LoVo (cell line): ENCODE results near the gene FECH.
"Not testable (repeated sequence)": the region's sequence is repeated elsewhere in the genome, so short reads cannot be mapped to it uniquely, and the experiment has no call there.

Experiments
- DNase-seq: peaks from one replicate; pipeline ENCODE4 v3.0.0-alpha.2; 2016; ENCODE audit warnings: low spot score

FECH gene

DNA sequence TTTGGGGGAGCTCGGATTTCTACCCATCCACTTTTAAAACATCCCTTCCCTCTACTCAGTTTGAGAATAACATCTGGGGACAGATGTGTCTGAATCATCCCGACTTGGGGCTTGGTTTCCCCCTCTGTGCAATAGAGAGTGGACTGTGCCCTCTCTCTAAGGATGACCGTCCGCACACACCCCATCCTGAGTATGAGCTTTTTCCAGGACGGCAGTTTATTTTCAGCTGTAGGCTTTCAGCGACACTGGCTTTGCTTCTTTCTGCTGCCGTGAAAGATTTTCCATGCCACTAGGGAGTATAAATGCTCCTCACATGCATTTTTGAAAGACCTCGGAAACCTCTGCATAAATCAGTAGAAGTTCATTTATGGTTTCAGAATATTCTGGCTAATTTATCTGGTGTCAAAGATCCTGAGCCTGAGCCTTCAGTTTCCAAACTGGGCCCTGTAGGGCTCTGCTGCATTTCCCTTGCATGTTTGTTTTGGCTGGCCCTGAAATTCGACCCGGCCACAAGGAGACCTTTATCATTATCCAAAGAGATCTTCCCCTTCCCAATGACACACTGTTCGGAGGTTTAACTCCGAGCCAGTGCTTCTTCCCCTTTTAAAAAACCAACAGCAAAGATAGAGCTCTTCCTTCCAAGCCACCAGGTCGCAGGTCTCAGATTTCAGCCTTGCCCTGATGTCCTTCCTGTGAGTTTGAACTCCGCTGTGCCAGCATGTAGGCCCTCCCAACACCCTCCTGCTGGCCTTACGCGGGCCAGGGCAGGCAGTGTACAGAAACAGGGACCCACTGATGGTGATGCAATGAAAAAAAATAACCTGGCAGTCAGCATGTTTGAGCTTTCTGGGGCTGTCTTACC lies 53.3 kb downstream of the FECH start:
- DNase-seq = no peak

GRCh38 chr18:57529151-57529550 lies 57.4 kb downstream of the FECH start:
- no peak for DNase-seq

GRCh38 chr18:57527556-57528229 lies 58.8 kb downstream of the FECH start:
- DNase-seq = no peak

- no peak for DNase-seq
These were observed 63.1 kb downstream of the FECH start for GRCh38 chr18:57523171-57523956.

DNA sequence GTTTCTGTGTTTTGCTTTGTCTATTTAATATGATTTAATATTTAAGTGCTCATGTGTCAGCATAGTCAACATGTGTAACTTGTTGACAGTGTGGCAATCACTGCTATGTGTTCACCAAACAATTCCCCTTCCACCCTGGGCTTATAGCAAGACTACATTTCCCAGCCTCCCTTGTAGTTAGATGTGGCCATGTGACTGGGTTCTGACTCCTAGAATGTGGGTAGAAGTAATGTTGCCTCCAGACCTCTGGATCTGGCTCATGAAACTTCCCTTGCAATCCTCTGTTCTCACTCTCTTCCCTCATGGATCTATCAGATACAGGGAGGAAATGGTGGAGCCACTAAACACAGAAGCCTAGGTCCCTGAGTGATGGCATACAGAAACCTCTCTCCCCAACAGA lies 64.2 kb downstream of the FECH start:
- not testable (repeated sequence) for DNase-seq

DNA sequence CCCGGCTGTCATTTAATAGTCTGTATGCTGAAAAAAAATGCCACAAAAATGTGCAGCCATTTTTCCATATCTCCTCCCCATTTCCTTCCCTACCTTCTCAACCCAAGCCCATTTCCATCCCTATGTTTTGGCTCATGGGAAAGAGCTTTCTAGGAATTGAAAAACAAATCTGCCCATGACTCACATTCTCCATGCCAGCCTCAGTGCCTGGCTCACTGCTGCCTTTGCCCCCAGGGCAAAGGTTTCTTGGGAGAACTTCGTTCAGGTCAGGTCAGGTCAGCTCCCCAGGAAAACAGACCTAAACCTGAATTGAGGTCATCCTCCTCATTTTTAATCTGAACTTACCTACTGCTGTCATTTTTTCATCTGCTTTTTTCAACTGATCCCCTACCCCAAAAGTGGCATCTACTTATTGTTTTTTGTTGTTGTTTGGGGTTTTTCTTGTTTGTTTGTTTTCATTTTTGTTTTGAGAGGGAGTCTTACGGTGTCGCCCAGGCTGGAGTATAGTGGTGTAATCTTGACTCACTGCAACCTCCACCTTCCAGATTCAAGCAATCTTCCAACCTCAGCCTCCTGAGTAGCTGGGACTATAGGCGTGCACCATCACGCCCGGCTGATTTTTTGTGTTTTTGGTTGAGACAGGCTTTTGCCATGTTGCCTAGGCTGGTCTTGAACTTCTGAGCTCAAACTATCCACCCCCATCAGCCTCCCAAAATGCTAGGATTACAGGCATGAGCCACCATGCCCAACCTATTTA lies 66.7 kb downstream of the FECH start:
- peak; percentile 13 for DNase-seq

DNA sequence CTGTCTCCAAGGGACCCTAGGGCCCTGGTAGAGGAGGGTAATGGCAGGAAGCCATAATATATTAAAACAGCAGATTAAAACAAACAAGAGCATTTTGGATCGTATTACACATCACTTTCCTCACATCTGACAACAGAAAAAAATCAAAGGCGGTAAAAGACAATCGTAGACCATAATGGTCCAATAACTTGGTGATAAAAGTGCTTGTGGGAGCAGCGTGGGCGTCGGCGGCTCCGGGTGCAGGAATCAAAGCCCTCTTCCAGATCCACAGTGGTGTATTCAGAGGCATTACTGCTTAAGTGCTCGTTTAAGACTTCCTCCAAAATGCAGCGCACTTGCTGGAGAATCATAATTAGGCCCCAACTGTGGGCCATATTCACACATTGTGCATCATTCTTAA lies 68.0 kb downstream of the FECH start:
- no peak for DNase-seq

DNA sequence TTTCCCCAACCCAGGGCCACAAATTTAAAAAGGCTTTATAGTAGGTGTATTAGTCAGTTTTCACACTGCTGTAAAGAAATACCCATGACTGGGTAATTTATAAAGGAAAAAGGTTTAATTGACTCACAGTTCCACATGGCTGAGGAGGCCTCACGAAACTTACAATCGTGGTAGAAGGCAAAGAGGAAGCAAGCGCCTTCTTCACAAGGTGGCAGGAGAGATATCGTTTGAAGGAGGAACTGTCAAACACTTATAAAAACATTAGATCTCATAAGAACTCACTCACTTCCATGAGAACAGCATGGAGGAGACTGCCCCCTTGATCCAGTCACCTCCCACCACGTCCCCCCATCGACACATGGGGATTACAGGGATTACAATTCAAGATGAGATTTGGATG lies 70.4 kb downstream of the FECH start:
- no peak for DNase-seq

- DNase-seq = no peak
These were observed 81.3 kb downstream of the FECH start for GRCh38 chr18:57505231-57505630.

- DNase-seq = no peak
These were observed 83.9 kb downstream of the FECH start for GRCh38 chr18:57502624-57503023.

- no peak for DNase-seq
These were observed 87.7 kb downstream of the FECH start for GRCh38 chr18:57498682-57499256.
